Hepatocyte (in vitro differentiated cells): Measurements from ENCODE around the gene MEOX1. TPM values are rescaled to one million over a fixed set of nuclear protein-coding genes. Genes with fewer than 3 reads are reported as not detected.

Source experiments
- DNase-seq: peaks from one replicate; pipeline ENCODE4 v3.0.0-alpha.2; 2016; ENCODE audit warnings: low spot score
- H2AFZ ChIP-seq: fragments of 200-600 bp; sonication (generic); 2 replicates; pipeline ENCODE4 v1.6.0; 2016; ENCODE audit warnings: antibody characterized with exemption, mild to moderate bottlenecking
- H3K27ac ChIP-seq: fragments of 200-600 bp; sonication (generic); 2 replicates; pipeline ENCODE4 v1.5.1; 2016; ENCODE audit warnings: mild to moderate bottlenecking
- H3K27me3 ChIP-seq: fragments of 200-600 bp; sonication (generic); 2 replicates; pipeline ENCODE4 v1.6.1; 2016
- H3K36me3 ChIP-seq: fragments of 200-600 bp; sonication (generic); replicated peaks from 2 replicates; pipeline ENCODE4 v1.5.1; 2016; ENCODE audit warnings: low read depth; ENCODE audit not compliant: insufficient read depth
- H3K4me1 ChIP-seq: fragments of 200-600 bp; sonication (generic); 2 replicates; pipeline ENCODE4 v1.5.1; 2016; ENCODE audit warnings: mild to moderate bottlenecking, moderate library complexity; ENCODE audit not compliant: insufficient read depth
- H3K4me2 ChIP-seq: fragments of 200-600 bp; sonication (generic); 2 replicates; pipeline ENCODE4 v1.6.0; 2016
- H3K4me3 ChIP-seq: fragments of 200-600 bp; sonication (generic); 2 replicates; pipeline ENCODE4 v1.5.1; 2016; ENCODE audit warnings: mild to moderate bottlenecking
- H3K79me2 ChIP-seq: fragments of 200-600 bp; sonication (generic); 2 replicates; pipeline ENCODE4 v1.6.0; 2017; ENCODE audit warnings: mild to moderate bottlenecking
- H3K9me2 ChIP-seq: fragments of 200-600 bp; sonication (generic); replicated peaks from 2 replicates; pipeline ENCODE4 v1.6.0; 2017; ENCODE audit warnings: mild to moderate bottlenecking; ENCODE audit not compliant: insufficient read depth
- H3K9me3 ChIP-seq: fragments of 200-600 bp; sonication (generic); 2 replicates; pipeline ENCODE4 v1.5.1; 2016; ENCODE audit warnings: low read depth, mild to moderate bottlenecking
- H4K20me1 ChIP-seq: fragments of 200-600 bp; sonication (generic); 2 replicates; pipeline ENCODE4 v1.6.0; 2016; ENCODE audit warnings: mild to moderate bottlenecking; ENCODE audit not compliant: insufficient read depth, poor library complexity, severe bottlenecking
- CTCF ChIP-seq: fragments of 200-600 bp; sonication (generic); IDR thresholded peaks from 2 replicates; pipeline ENCODE4 v1.5.1; 2016; ENCODE audit warnings: antibody characterized with exemption, mild to moderate bottlenecking; ENCODE audit not compliant: poor library complexity
- EZH2 ChIP-seq: fragments of 200-600 bp; sonication (generic); IDR thresholded peaks from 2 replicates; pipeline ENCODE4 v1.6.1; 2016; ENCODE audit warnings: antibody characterized with exemption, mild to moderate bottlenecking, borderline replicate concordance
- EZH2phosphoT487 ChIP-seq: fragments of 200-600 bp; sonication (generic); IDR thresholded peaks from one replicate; pipeline ENCODE4 v1.6.1; 2018; ENCODE audit warnings: antibody characterized with exemption, mild to moderate bottlenecking, low read depth, moderate library complexity; ENCODE audit not compliant: unreplicated experiment, severe bottlenecking
- WGBS: methylation state at CpG from one replicate; pipeline ENCODE4 v1.1.6; 2016; ENCODE audit warnings: low lambda C conversion rate; ENCODE audit errors: missing lambda C conversion rate; 5-methylcytosine and 5-hydroxymethylcytosine counted together
- polyA plus RNA-seq: library from polyadenylated mRNA; unstranded; fragments of >200 nt; fragmentation: Nextera tagmentation; extraction: Ambion mirVana; gene quantifications from 2 replicates; pipeline ENCODE4 v1.2.1, GENCODE V29; 2016
- total RNA-seq: library from RNA; depleted of rRNA; stranded (reverse); fragments of >200 nt; gene quantifications from 2 replicates; pipeline ENCODE4 v1.2.3, GENCODE V29; 2014

Gene MEOX1
- total and polyA plus RNA-seq, 2 experiments from 2014 or later, result 0.33 to 0.90 TPM

- H3K9me3 ChIP-seq, result no peaks in the 10 kb centered on the region
- no peaks in the 10 kb centered on the region for H3K27me3 ChIP-seq
- TF ChIP-seq EZH2 (no peak), CTCF (no peak), EZH2phosphoT487 (no peak)
- H3K9me2 ChIP-seq, result no peaks in the 10 kb centered on the region
- H3K27ac ChIP-seq, result peak overlapping the region; percentile 39
- no peaks in the 10 kb centered on the region for H3K79me2 ChIP-seq
- peaks cover 4% of the 10 kb centered on the region for H3K4me1 ChIP-seq
- DNase-seq, result no peak
- no peaks in the 10 kb centered on the region for H4K20me1 ChIP-seq
- 85% methylated on average over 11 of the region's 11 CpGs for WGBS
- no peaks in the 10 kb centered on the region for H3K36me3 ChIP-seq
- no peak overlapping the region for H3K4me2 ChIP-seq
- no peak overlapping the region for H3K4me3 ChIP-seq
- H2AFZ ChIP-seq, result no peak overlapping the region
Measured at GRCh38 chr17:43615330-43616028, 46.2 kb downstream of the MEOX1 start.

- H3K4me1 ChIP-seq, result peaks cover 4% of the 10 kb centered on the region
- H3K9me3 ChIP-seq, result no peaks in the 10 kb centered on the region
- H3K9me2 ChIP-seq, result no peaks in the 10 kb centered on the region
- DNase-seq, result no peak
- no peaks in the 10 kb centered on the region for H4K20me1 ChIP-seq
- peak overlapping the region; percentile 47 for H3K27ac ChIP-seq
- WGBS, result 50% methylated on average over 5 of the region's 5 CpGs
- H3K27me3 ChIP-seq, result no peaks in the 10 kb centered on the region
- H3K4me2 ChIP-seq, result no peak overlapping the region
- H3K36me3 ChIP-seq, result no peaks in the 10 kb centered on the region
- TF ChIP-seq EZH2phosphoT487, result no peak
- TF ChIP-seq EZH2, result no peak
- TF ChIP-seq CTCF, result no peak
- no peaks in the 10 kb centered on the region for H3K79me2 ChIP-seq
- H2AFZ ChIP-seq, result no peak overlapping the region
- no peak overlapping the region for H3K4me3 ChIP-seq
Measured at GRCh38 chr17:43614561-43614960, 47.2 kb downstream of the MEOX1 start.

DNA sequence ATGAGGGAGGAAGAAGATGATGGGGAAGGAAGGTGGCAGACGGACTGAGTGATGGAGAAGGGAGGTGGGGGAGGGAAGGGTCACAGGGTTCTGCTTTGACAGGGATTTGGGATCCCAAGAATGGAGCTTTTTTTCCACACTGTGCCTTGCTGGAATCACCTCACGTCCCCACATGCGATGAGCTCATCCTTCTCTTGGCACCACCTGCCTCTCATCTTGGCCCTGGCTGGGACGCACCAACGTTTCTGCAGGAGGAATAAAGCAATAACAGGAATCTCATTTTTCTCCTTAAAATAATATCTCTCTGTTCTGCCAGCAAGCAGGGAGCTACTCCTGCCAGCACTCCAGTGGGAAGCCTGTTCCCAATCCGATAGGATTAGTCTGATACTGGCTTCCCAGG lies 47.8 kb downstream of the MEOX1 start:
- DNase-seq, result no peak
- no peak overlapping the region for H3K4me3 ChIP-seq
- 69% methylated on average over 6 of the region's 6 CpGs for WGBS
- no peak overlapping the region for H2AFZ ChIP-seq
- no peaks in the 10 kb centered on the region for H3K79me2 ChIP-seq
- H3K27me3 ChIP-seq, result no peaks in the 10 kb centered on the region
- no peak overlapping the region for H3K4me2 ChIP-seq
- no peaks in the 10 kb centered on the region for H4K20me1 ChIP-seq
- no peaks in the 10 kb centered on the region for H3K9me3 ChIP-seq
- H3K36me3 ChIP-seq, result no peaks in the 10 kb centered on the region
- TF ChIP-seq CTCF (no peak), EZH2 (no peak), EZH2phosphoT487 (no peak)
- H3K27ac ChIP-seq, result peak overlapping the region; percentile 47
- H3K9me2 ChIP-seq, result no peaks in the 10 kb centered on the region
- H3K4me1 ChIP-seq, result peaks cover 4% of the 10 kb centered on the region
